Astrocyte (in vitro differentiated cells and primary cell): ENCODE results near the gene APLP2. TPM values are rescaled to one million over a fixed set of nuclear protein-coding genes. Genes with fewer than 3 reads are reported as not detected.

ENCODE experiments used
- DNase-seq: peaks from one replicate; pipeline ENCODE4 v3.0.0-alpha.2; 2010; ENCODE audit warnings: low read depth
- FAIRE-seq: peaks from 2 replicates; lab custom pipeline; 2011; peaks lifted over from hg19 to GRCh38; lab: Jason Lieb, UNC
- H2AFZ ChIP-seq: 2 replicates; pipeline ENCODE4 v1.6.0; 2012; ENCODE audit warnings: low read depth, low read length, inconsistent platforms
- H3K27ac ChIP-seq: 2 replicates; pipeline ENCODE4 v1.5.1; 2011; ENCODE audit warnings: low read depth, low read length, inconsistent platforms
- H3K27me3 ChIP-seq: 2 replicates; pipeline ENCODE4 v1.6.0; 2011; ENCODE audit warnings: low read length, inconsistent platforms; ENCODE audit not compliant: insufficient read depth
- H3K36me3 ChIP-seq: 2 replicates; pipeline ENCODE4 v1.5.1; 2011; ENCODE audit warnings: low read length, inconsistent platforms; ENCODE audit not compliant: insufficient read depth
- H3K4me1 ChIP-seq: 2 replicates; pipeline ENCODE4 v1.5.1; 2011; ENCODE audit warnings: low read length, inconsistent platforms; ENCODE audit not compliant: insufficient read depth
- H3K4me2 ChIP-seq: 2 replicates; pipeline ENCODE4 v1.6.0; 2012; ENCODE audit warnings: low read length, inconsistent platforms
- H3K4me3 ChIP-seq: 2 replicates; pipeline ENCODE4 v1.5.1; 2011; ENCODE audit warnings: low read depth, mild to moderate bottlenecking, low read length, inconsistent platforms; ENCODE audit not compliant: insufficient read depth
- H3K79me2 ChIP-seq: 2 replicates; pipeline ENCODE4 v1.6.0; 2012; ENCODE audit warnings: mild to moderate bottlenecking, low read length, inconsistent platforms; ENCODE audit not compliant: insufficient read depth
- H3K9ac ChIP-seq: 2 replicates; pipeline ENCODE4 v1.6.0; 2012; ENCODE audit warnings: mild to moderate bottlenecking, low read length, inconsistent platforms
- H3K9me3 ChIP-seq: 2 replicates; pipeline ENCODE4 v1.5.1; 2012; ENCODE audit warnings: low read depth, mild to moderate bottlenecking, low read length, inconsistent platforms; ENCODE audit not compliant: insufficient read depth
- H4K20me1 ChIP-seq: 2 replicates; pipeline ENCODE4 v1.6.0; 2012; ENCODE audit warnings: low read length, inconsistent platforms; ENCODE audit not compliant: insufficient read depth
- H3K27ac Mint-ChIP-seq: one replicate; pipeline ENCODE4 v1.8.0; 2021; ENCODE audit warnings: mild to moderate bottlenecking, mixed read lengths; ENCODE audit not compliant: unreplicated experiment
- H3K27me3 Mint-ChIP-seq: one replicate; pipeline ENCODE4 v1.8.0; 2021; ENCODE audit warnings: low read depth, mixed read lengths; ENCODE audit not compliant: unreplicated experiment
- H3K36me3 Mint-ChIP-seq: one replicate; pipeline ENCODE4 v1.8.0; 2021; ENCODE audit warnings: low read depth, mixed read lengths; ENCODE audit not compliant: unreplicated experiment
- H3K4me1 Mint-ChIP-seq: one replicate; pipeline ENCODE4 v1.8.0; 2021; ENCODE audit warnings: low read depth, mixed read lengths; ENCODE audit not compliant: unreplicated experiment
- H3K4me3 Mint-ChIP-seq: one replicate; pipeline ENCODE4 v1.8.0; 2021; ENCODE audit warnings: mild to moderate bottlenecking, moderate library complexity, mixed read lengths; ENCODE audit not compliant: unreplicated experiment
- H3K9me3 Mint-ChIP-seq: one replicate; pipeline ENCODE4 v1.8.0; 2021; ENCODE audit warnings: mild to moderate bottlenecking, mixed read lengths; ENCODE audit not compliant: unreplicated experiment
- EZH2 ChIP-seq: IDR thresholded peaks from 2 replicates; pipeline ENCODE4 v1.6.1; 2012; ENCODE audit warnings: mild to moderate bottlenecking, low read length, inconsistent platforms; ENCODE audit not compliant: insufficient read depth
- total RNA-seq: library from RNA; stranded (reverse); gene quantifications from 2 replicates; pipeline ENCODE4 v1.2.1, GENCODE V29; 2021
- TF ChIP-seq, protein P1 (sequence below): IDR thresholded peaks from 2 replicates; pipeline ENCODE4 v1.5.1; 2011; ENCODE audit warnings: low read depth, mild to moderate bottlenecking, inconsistent platforms, low read length, moderate library complexity; ENCODE audit not compliant: insufficient read depth

Gene APLP2
- total RNA-seq, 1 donor from 2014 or later = 849 TPM

DNA sequence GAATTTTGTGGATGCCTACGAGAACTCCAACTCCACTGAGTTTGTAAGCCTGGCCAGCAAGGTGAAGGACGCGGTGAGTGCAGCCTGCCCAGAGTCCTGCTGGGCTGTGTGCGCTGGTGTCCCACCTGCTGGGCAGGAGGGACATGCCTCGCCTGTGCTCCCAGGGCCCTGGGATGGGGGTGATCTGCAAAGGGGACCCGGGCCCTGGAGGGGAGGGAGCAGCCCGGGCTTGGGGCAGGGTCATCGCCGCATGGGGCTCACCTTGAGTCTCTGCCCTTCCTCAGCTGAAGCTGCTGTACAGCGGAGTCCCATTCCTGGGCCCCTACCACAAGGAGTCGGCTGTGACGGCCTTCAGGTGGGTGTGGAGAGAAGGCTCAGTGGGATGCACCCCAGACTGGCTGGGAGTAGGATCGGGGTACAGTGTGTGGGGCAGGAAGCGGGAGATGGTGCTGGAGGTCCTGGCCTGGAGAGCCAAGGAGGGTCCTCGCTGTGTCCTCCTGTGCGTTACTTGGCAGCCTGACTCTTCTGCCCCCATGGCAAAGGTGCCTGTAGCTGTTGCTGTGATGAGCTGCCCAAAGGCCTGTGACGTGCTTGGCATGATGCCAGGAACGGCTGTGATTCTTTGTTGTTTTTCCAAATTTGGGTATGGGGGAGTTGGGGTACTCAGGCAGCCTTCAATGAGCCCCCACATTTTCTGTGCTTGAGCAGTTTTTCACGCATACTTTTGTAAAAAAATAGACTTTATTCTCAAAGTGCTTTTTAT lies 119.1 kb downstream of the APLP2 start:
- no peaks in the 10 kb centered on the region for H4K20me1 ChIP-seq
- FAIRE-seq (no peak), DNase-seq (no peak)
- H3K4me2 ChIP-seq = no peak overlapping the region
- no peaks in the 10 kb centered on the region for H3K4me1 Mint-ChIP-seq
- H2AFZ ChIP-seq = no peak overlapping the region
- TF ChIP-seq, protein P1, sequence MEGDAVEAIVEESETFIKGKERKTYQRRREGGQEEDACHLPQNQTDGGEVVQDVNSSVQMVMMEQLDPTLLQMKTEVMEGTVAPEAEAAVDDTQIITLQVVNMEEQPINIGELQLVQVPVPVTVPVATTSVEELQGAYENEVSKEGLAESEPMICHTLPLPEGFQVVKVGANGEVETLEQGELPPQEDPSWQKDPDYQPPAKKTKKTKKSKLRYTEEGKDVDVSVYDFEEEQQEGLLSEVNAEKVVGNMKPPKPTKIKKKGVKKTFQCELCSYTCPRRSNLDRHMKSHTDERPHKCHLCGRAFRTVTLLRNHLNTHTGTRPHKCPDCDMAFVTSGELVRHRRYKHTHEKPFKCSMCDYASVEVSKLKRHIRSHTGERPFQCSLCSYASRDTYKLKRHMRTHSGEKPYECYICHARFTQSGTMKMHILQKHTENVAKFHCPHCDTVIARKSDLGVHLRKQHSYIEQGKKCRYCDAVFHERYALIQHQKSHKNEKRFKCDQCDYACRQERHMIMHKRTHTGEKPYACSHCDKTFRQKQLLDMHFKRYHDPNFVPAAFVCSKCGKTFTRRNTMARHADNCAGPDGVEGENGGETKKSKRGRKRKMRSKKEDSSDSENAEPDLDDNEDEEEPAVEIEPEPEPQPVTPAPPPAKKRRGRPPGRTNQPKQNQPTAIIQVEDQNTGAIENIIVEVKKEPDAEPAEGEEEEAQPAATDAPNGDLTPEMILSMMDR = no peak
- no peak for TF ChIP-seq EZH2
- H3K27me3 ChIP-seq = no peaks in the 10 kb centered on the region
- no peaks in the 10 kb centered on the region for H3K9me3 ChIP-seq
- peaks cover 8% of the 10 kb centered on the region for H3K27me3 Mint-ChIP-seq
- no peak overlapping the region for H3K4me3 ChIP-seq
- no peaks in the 10 kb centered on the region for H3K4me1 ChIP-seq
- no peaks in the 10 kb centered on the region for H3K36me3 ChIP-seq
- no peaks in the 10 kb centered on the region for H3K36me3 Mint-ChIP-seq
- H3K9me3 Mint-ChIP-seq = peaks cover 3% of the 10 kb centered on the region
- no peak overlapping the region for H3K27ac Mint-ChIP-seq
- H3K9ac ChIP-seq = no peak overlapping the region
- no peaks in the 10 kb centered on the region for H3K79me2 ChIP-seq
- no peak overlapping the region for H3K27ac ChIP-seq
- no peak overlapping the region for H3K4me3 Mint-ChIP-seq

DNA sequence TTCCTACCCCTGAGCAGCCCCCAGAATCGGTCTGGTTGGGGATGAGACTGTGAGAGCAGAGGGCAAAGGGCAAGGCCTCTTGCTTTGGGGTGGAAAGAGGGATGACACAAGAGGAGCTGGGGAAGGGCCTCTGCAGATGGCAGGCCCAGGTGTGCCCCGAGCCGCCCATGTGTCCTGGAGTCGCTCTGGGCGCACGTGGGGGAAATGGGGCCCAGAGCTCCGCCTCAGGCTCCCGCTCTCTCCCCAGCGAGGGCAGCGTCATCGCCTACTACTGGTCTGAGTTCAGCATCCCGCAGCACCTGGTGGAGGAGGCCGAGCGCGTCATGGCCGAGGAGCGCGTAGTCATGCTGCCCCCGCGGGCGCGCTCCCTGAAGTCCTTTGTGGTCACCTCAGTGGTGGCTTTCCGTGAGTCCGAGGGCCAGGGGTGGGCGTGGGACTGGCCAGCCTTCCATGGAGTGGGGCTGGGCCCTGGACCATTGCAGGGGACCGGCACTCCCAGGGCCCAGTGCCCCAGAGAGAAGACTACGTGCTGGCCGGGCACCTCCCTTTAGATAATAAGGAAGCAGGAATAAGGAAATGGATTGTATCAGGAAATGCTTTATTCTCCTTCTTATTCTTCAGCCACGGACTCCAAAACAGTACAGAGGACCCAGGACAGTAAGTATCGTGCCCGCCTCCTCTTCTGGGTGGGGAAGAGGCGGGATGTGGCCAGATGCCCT lies 120.0 kb downstream of the APLP2 start:
- DNase-seq (no peak), FAIRE-seq (no peak)
- H3K36me3 ChIP-seq = no peaks in the 10 kb centered on the region
- Mint-ChIP-seq H3K27me3 (peaks cover 8% of the 10 kb centered on the region), H3K27ac (no peak overlapping the region), H3K4me1 (no peaks in the 10 kb centered on the region), H3K9me3 (peaks cover 3% of the 10 kb centered on the region), H3K4me3 (no peak overlapping the region), H3K36me3 (no peaks in the 10 kb centered on the region)
- TF ChIP-seq, protein P1 = no peak
- TF ChIP-seq EZH2 = no peak
- H3K27me3 ChIP-seq = no peaks in the 10 kb centered on the region
- no peaks in the 10 kb centered on the region for H4K20me1 ChIP-seq
- H3K9ac ChIP-seq = no peak overlapping the region
- H3K4me2 ChIP-seq = no peak overlapping the region
- H3K27ac ChIP-seq = no peak overlapping the region
- H3K79me2 ChIP-seq = no peaks in the 10 kb centered on the region
- no peaks in the 10 kb centered on the region for H3K9me3 ChIP-seq
- no peak overlapping the region for H3K4me3 ChIP-seq
- H3K4me1 ChIP-seq = no peaks in the 10 kb centered on the region
- no peak overlapping the region for H2AFZ ChIP-seq
